WTC11 (cell line): ENCODE data around the gene KLF2. TPM values are rescaled to one million over a fixed set of nuclear protein-coding genes. Genes with fewer than 3 reads are reported as not detected.

Experiments used
- ATAC-seq: fragments of 200-7000 bp; cut with Tn5 transposase; 2 replicates; pipeline ENCODE4 v1.10.0; 2021; ENCODE audit warnings: mild to moderate bottlenecking, moderate library complexity
- CTCF ChIA-PET: fragments of 300-600 bp; sonication (Branson Sonifier 250); formaldehyde crosslinking; loops from one replicate; lab custom pipeline; 2021; ENCODE audit warnings: antibody characterized with exemption; lab: Charles Lee
- POLR2A ChIA-PET: fragments of 350-600 bp; sonication (Branson Sonifier 250); formaldehyde crosslinking; loops from one replicate; lab custom pipeline; 2021; ENCODE audit warnings: antibody characterized with exemption; lab: Charles Lee
- DNase-seq: peaks from one replicate; pipeline ENCODE4 v3.0.0; 2021; ENCODE audit warnings: low spot score
- H3K27ac Mint-ChIP-seq: 2 replicates; pipeline ENCODE4 v1.8.0; 2021; ENCODE audit warnings: mixed read lengths
- H3K27me3 Mint-ChIP-seq: 2 replicates; pipeline ENCODE4 v1.8.0; 2021; ENCODE audit warnings: low read depth, mild to moderate bottlenecking, moderate library complexity, mixed read lengths
- H3K36me3 Mint-ChIP-seq: 2 replicates; pipeline ENCODE4 v1.8.0; 2021; ENCODE audit warnings: mixed read lengths
- H3K4me1 Mint-ChIP-seq: 2 replicates; pipeline ENCODE4 v1.8.0; 2022; ENCODE audit warnings: mixed read lengths
- H3K4me3 Mint-ChIP-seq: 2 replicates; pipeline ENCODE4 v1.8.0; 2021; ENCODE audit warnings: mild to moderate bottlenecking, moderate library complexity, mixed read lengths
- H3K9me3 Mint-ChIP-seq: 2 replicates; pipeline ENCODE4 v1.8.0; 2021; ENCODE audit warnings: mixed read lengths
- AFF4 ChIP-seq: sonication (generic); formaldehyde crosslinking; IDR thresholded peaks from 2 replicates; pipeline ENCODE4 v1.8.1; 2023; ENCODE audit warnings: mild to moderate bottlenecking, missing genetic modification reagents, borderline replicate concordance
- ATF6 ChIP-seq: sonication (generic); formaldehyde crosslinking; IDR thresholded peaks from 2 replicates; pipeline ENCODE4 v1.8.1; 2023; ENCODE audit warnings: mild to moderate bottlenecking, missing genetic modification reagents
- GABPB1 ChIP-seq: sonication (generic); formaldehyde crosslinking; IDR thresholded peaks from 2 replicates; pipeline ENCODE4 v1.8.1; 2023; ENCODE audit warnings: mild to moderate bottlenecking, missing genetic modification reagents
- MLX ChIP-seq: sonication (generic); formaldehyde crosslinking; IDR thresholded peaks from 2 replicates; pipeline ENCODE4 v1.8.1; 2023; ENCODE audit warnings: mild to moderate bottlenecking, missing genetic modification reagents, moderate library complexity
- MXD4 ChIP-seq: fragments of 250-450 bp; sonication (Bioruptor Pico); IDR thresholded peaks from 2 replicates; pipeline ENCODE4 v1.8.0; 2021; ENCODE audit warnings: mild to moderate bottlenecking, moderate library complexity, borderline replicate concordance
- RELA ChIP-seq: sonication (generic); formaldehyde crosslinking; IDR thresholded peaks from 2 replicates; pipeline ENCODE4 v1.8.1; 2022; ENCODE audit warnings: missing genetic modification reagents, mild to moderate bottlenecking, borderline replicate concordance
- STAT6 ChIP-seq: sonication (generic); formaldehyde crosslinking; conservative IDR thresholded peaks from 2 replicates; pipeline ENCODE4 v1.8.1; 2023; ENCODE audit warnings: mild to moderate bottlenecking, low read depth, missing genetic modification reagents, moderate library complexity
- ZNF219 ChIP-seq: sonication (generic); formaldehyde crosslinking; IDR thresholded peaks from 2 replicates; pipeline ENCODE4 v1.8.0; 2023; ENCODE audit warnings: missing genetic modification reagents, mild to moderate bottlenecking, borderline replicate concordance
- ZNF232 ChIP-seq: sonication (generic); formaldehyde crosslinking; IDR thresholded peaks from 2 replicates; pipeline ENCODE4 v1.8.0; 2022; ENCODE audit warnings: mild to moderate bottlenecking, missing genetic modification reagents
- ZNF423 ChIP-seq: fragments of 250-450 bp; sonication (Bioruptor Pico); IDR thresholded peaks from 2 replicates; pipeline ENCODE4 v2.1.2; 2022; ENCODE audit warnings: mild to moderate bottlenecking, moderate library complexity
- ZNF512 ChIP-seq: sonication (generic); formaldehyde crosslinking; IDR thresholded peaks from 2 replicates; pipeline ENCODE4 v1.8.1; 2022; ENCODE audit warnings: missing genetic modification reagents, borderline replicate concordance
- total RNA-seq: library from RNA; stranded (reverse); gene quantifications from 3 replicates; pipeline ENCODE4 v1.2.3, GENCODE V29; 2021
- TF ChIP-seq, protein P1 (sequence below): sonication (generic); formaldehyde crosslinking; IDR thresholded peaks from 2 replicates; pipeline ENCODE4 v1.8.0; 2022; ENCODE audit warnings: mild to moderate bottlenecking, missing genetic modification reagents

Gene KLF2
- total RNA-seq, 1 experiment from 2014 or later: 1.1 TPM

GRCh38 chr19:16334411-16334810 is 9.8 kb downstream of the KLF2 start:
- ChIA-PET CTCF (interaction anchor here (0.8 to 1.9 kb wide), 3 partner anchors 42 to 87 kb away, joined by 3 to 5 read pairs (median 3); no protein-coding TSS in a partner anchor), POLR2A (no interaction called here)
- no peak overlapping the region for H3K27ac Mint-ChIP-seq
- no peak for ATAC-seq
- H3K4me3 Mint-ChIP-seq: no peak overlapping the region
- no peaks in the 10 kb centered on the region for H3K36me3 Mint-ChIP-seq
- TF ChIP-seq MXD4 (CRISPR knock-in tag) (no peak), ATF6 (CRISPR knock-in tag) (no peak), RELA (no peak), STAT6 (CRISPR knock-in tag) (no peak), ZNF423 (no peak), ZNF219 (CRISPR knock-in tag) (no peak), MLX (no peak), GABPB1 (CRISPR knock-in tag) (no peak)
- H3K27me3 Mint-ChIP-seq: peaks cover 24% of the 10 kb centered on the region
- peaks cover 5% of the 10 kb centered on the region for H3K4me1 Mint-ChIP-seq
- DNase-seq: no peak
- peaks cover 3% of the 10 kb centered on the region; the same call in 1 of the 2 replicates for H3K9me3 Mint-ChIP-seq

- Mint-ChIP-seq H3K27me3 (peaks cover 15% of the 10 kb centered on the region), H3K4me3 (no peak overlapping the region), H3K36me3 (no peaks in the 10 kb centered on the region), H3K4me1 (peaks cover 5% of the 10 kb centered on the region), H3K27ac (no peak overlapping the region), H3K9me3 (no peaks in the 10 kb centered on the region)
- TF ChIP-seq ZNF232 (CRISPR knock-in tag) (no peak), AFF4 (CRISPR knock-in tag) (no peak), ZNF512 (CRISPR knock-in tag) (no peak)
- TF ChIP-seq, protein P1, sequence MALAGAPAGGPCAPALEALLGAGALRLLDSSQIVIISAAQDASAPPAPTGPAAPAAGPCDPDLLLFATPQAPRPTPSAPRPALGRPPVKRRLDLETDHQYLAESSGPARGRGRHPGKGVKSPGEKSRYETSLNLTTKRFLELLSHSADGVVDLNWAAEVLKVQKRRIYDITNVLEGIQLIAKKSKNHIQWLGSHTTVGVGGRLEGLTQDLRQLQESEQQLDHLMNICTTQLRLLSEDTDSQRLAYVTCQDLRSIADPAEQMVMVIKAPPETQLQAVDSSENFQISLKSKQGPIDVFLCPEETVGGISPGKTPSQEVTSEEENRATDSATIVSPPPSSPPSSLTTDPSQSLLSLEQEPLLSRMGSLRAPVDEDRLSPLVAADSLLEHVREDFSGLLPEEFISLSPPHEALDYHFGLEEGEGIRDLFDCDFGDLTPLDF: no peak
- ChIA-PET POLR2A (no interaction called here), CTCF (interaction anchor here (0.8 to 1.9 kb wide), 3 partner anchors 42 to 88 kb away, joined by 3 to 7 read pairs (median 5); no protein-coding TSS in a partner anchor)
- no peak for ATAC-seq
- DNase-seq: no peak
These were observed 10.6 kb downstream of the KLF2 start for GRCh38 chr19:16335226-16335625.
